SK-N-MC (cell line): ENCODE measurements around the gene CROCC2.

ENCODE experiments used
- EZH2 ChIP-seq: fragments of 200-600 bp; sonication (generic); IDR thresholded peaks from one replicate; pipeline ENCODE4 v1.6.1; 2017; ENCODE audit warnings: antibody characterized with exemption
- FOXP2 ChIP-seq: optimal IDR thresholded peaks from 2 replicates; pipeline ENCODE3; 2011; ENCODE audit warnings: mild to moderate bottlenecking, moderate library complexity; ENCODE audit not compliant: insufficient read depth; ENCODE audit errors: extremely low read length, control extremely low read depth
- POLR2AphosphoS5 ChIP-seq: IDR thresholded peaks from 2 replicates; pipeline ENCODE4 v1.6.1; 2012; ENCODE audit warnings: mild to moderate bottlenecking, low read depth, low read length, borderline replicate concordance

- TF ChIP-seq EZH2 = no peak
- TF ChIP-seq POLR2AphosphoS5 = no peak
- no peak for TF ChIP-seq FOXP2
Observed at GRCh38 chr2:240888890-240889573, 17.1 kb upstream of the CROCC2 start.
